Amniotic stem cell (primary cell): ENCODE results near the gene ZC3H4.
"Not testable (repeated sequence)": the region's sequence is repeated elsewhere in the genome, so short reads cannot be mapped to it uniquely, and the experiment has no call there.

ENCODE experiments used
- DNase-seq: peaks from one replicate; lab custom pipeline; 2025; lab: John Stamatoyannopoulos, UW

ZC3H4 gene

GRCh38 chr19:47107953-47108746 lies 5.4 kb downstream of the ZC3H4 start:
- no peak for DNase-seq

- no peak for DNase-seq
Observed at GRCh38 chr19:47107202-47107952, 6.2 kb downstream of the ZC3H4 start.

DNA sequence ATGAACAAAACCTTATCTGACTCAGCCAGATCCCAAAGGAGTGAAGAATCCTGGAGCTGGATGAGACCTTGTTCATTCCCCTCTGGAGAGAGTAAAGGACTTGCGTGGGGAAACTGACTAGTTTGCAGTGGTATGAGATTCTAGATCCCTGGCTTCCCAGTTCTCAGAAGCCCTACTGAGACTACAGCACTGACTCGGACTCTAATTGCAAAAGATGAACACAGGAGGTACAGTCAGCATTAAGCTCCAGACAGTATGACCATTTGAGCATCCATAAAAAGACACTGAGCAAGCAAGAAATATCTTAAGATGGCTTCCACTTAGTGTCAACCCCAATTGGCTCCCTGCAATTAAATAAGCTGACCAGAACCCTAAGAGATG lies 6.8 kb downstream of the ZC3H4 start:
- no peak for DNase-seq

DNA sequence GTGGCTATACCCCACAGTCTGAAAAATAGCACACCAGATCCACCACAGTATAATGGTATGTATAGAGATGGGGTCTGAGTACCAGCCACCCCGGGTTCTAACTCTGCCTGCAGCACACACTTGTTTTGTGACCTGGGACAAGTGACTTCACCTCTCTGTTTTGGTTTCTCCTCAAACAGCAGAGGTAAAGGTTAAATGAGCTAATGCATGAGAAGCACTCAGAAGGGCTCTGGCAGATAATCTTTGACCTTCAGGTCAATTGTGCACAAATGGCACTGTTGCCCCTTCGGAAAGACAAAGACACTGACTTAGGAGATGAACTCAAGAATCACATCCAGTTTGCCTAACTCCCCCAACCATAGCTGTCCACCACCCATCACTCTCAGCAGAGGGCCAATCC lies 7.7 kb downstream of the ZC3H4 start:
- DNase-seq: no peak

GRCh38 chr19:47104680-47105079 lies 8.9 kb downstream of the ZC3H4 start:
- no peak for DNase-seq

DNA sequence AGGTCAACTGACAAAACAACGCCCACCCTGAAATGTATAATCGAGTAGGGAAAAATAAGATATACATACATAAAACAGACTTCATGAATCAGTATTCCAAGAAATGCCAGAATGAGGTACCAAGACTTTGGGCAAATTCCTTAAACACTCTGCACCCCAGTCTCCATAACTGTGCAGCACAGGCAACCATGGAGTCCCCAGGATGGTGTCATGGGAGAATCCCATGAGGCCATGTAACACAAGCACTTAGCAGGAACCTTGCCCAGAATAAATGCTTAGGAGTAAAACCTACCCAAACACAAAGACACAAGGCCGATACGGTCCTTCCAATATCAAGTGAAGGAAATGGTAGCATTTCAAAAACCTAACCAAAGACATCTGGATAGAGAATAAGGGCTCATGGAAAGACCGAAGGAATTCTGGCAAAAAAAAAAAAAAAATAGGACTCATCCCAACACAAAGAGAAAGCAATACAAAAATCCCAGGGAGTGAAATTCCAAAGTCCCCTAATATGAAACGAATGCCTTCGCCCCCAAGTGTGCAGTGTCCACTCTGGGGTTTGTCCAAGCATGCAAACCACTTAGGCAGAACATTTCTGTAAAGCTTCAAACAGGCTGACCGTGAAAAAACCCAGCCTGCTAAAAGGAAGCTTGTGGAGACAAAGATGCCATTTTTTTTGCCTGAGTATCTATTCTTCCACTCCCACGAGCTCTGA lies 11.1 kb downstream of the ZC3H4 start:
- no peak for DNase-seq

- not testable (repeated sequence) for DNase-seq
Observed at GRCh38 chr19:47101116-47101515, 12.5 kb downstream of the ZC3H4 start.

- DNase-seq: no peak
Observed at GRCh38 chr19:47100290-47100689, 13.3 kb downstream of the ZC3H4 start.

- DNase-seq: no peak
Observed at GRCh38 chr19:47099576-47100050, 14.0 kb downstream of the ZC3H4 start.

DNA sequence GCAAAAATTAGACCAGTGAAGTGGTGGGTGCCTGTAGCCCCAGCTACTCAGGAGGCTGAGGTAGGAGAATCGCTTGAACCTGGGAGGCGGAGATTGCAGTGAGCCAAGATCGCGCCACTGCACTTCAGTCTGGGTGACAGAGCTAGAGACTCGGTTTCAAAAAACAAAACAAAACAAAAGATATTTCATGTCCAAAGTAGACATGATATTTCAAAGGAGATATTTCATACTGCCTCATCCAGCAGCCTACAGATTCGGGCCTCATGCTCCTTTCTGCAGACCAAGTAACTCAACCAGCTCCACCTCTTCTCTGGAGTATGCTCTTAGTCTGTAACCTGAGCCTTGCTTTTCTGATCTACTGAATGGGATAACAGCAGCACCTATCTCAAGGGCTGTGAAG lies 15.0 kb downstream of the ZC3H4 start:
- DNase-seq: no peak

- no peak for DNase-seq
Observed at GRCh38 chr19:47097396-47098201, 16.0 kb downstream of the ZC3H4 start.

GRCh38 chr19:47096721-47097120 lies 16.9 kb downstream of the ZC3H4 start:
- DNase-seq: no peak

DNA sequence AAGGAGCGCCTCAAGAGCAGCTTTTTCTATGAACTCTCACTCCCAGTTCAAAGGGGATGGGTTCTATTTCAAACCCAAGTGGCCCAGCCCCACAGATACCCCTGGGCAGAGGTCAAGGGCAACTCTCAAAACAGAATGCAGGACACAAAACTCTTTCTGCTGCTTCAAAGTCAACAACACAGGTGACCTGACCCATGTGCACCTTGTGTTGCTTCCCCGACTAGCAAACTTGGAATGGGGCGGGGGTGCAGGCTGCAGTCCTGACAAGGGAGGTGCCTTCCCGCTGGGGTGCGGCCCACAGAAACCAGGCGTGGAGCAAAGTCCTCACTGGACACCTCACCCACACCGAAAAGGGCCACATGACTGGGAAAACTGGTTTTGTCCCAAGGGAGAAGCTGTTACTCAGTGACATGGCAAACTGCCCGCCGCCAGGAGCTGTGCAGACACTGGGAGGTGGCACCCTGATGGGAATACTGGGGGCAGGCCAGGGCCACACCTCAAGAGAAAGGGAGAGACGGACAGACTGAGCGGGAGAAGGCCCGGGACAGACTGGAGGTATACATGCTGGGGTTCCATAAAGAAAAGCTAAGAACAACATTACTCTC lies 17.4 kb downstream of the ZC3H4 start:
- DNase-seq: no peak

DNA sequence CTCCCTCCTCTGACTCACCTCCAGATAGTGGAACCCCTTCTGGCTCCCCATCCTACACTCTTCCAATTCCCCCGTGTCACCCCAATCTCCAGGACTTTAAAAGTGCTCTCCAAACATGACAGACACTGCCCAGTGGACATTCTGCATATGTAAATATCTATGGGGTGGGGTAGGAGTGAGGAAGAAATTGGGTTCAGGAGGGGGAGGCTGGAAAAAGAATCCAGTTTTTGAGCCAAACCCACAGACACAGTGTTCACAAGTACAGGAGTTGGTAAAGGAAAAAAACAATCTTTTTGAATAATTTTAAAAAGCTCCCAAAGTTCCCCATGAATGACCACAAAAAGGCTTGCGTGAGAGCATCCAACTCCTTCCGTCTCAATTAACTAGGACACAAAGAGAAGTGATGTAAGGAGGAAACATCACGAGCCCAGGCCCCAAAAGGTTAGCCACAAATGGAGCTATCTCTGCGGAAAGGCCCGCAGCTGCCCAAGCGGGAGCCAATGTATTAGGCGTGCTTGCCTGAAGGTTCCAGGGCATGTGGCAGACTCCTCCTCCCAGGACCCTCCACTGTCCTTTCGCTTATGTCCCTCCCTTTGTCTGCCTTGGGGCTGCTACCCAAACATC lies 18.0 kb downstream of the ZC3H4 start:
- no peak for DNase-seq

- no peak for DNase-seq
Observed at GRCh38 chr19:47094557-47095475, 18.8 kb downstream of the ZC3H4 start.

DNA sequence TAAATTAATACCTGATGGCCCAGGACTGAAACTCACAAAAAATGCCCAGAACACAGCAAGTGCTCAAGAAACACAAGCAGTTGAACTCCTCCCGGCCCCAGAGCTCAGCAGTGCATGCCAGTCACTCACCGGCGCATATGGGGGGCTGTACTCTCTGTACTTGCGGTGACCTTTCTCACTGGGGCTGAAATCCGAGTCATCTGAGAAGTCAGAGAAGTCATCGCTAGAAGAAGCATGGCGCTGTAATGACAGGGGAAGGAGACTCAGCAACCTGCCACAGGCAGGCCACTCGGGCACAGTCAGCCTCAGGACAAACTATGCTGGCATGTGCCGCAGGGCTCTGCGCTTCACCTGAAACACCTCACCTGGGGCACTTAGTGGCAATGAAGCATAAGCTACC lies 19.7 kb downstream of the ZC3H4 start:
- DNase-seq: no peak

DNA sequence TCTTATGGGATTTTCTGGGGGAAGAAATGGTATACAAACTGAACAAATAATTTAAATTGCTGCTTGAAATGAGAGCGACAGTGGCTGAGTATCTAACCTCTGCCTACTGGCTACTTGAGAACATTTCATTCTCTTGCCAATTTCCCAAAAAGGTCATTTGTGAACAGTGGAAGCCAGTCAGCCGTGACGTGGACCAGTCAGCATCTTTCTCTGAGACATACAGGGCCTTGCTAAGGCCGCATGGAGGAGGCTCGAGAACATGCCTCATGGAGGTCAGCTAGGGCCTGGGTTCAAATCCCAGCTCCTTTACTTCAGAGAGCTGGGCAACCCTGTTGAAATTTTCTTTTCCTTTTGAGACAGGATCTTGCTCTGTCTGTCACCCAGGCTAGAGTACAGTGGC lies 20.3 kb downstream of the ZC3H4 start:
- no peak for DNase-seq

DNA sequence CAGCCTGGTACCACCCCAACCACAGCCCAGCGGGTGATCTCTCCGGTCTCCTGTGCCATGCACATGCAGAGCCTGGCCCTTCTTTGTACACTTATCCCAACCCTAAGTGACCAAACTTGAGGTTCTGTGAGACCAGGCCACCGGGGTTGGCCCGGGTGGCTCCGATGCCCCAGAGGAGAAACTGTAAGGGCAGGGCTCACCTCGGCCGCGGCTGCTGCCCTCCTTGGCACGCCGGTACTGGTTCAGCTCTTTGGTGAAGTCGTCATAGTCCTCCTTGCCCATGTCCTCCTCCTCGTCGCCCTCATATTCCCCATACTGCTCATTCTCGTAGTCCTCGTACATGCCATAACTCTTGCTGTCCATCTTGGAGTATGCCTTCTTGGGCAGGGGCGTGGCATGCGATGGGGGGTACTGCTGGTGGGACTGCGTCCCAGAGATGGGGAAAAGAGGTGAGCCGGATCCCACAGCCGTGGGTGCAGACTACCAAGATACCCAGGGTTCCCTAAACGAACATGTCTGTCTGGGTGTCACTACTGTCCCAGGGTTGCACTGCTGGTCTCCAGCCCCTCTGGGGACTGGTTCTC lies 23.7 kb downstream of the ZC3H4 start:
- no peak for DNase-seq

DNA sequence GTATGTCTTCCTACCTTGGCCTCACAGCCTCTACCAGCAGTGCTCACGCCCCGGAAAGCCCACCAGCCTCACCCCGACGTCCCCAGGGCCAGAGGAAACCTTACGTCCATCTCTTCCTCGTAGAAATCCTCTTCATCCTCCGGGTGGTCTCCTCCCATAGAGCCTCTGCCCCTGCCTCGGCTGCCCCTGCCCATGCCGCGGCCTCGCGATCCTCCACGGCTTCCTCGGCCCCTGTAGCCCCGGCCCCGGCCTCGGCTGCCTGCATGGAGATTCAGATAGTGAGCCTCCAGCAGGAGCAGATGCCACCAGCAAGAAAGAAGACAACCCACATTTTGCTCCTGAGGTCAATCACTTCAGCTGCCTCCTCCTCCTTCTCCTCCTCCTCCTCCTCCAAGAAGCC lies 27.3 kb downstream of the ZC3H4 start:
- no peak for DNase-seq
